Upper lobe of right lung (tissue), 1 donor: ENCODE data around the gene VASN. TPM values are rescaled to one million over a fixed set of nuclear protein-coding genes. Genes with fewer than 3 reads are reported as not detected.

Experiments used
- ATAC-seq: fragments of 200-7000 bp; cut with Tn5 transposase; one replicate; pipeline ENCODE4 v1.9.1; 2020; ENCODE audit warnings: mild to moderate bottlenecking, moderate library complexity
- DNase-seq: peaks from one replicate; pipeline ENCODE4 v3.0.0-alpha.2; 2020
- H3K27ac ChIP-seq: fragments of 200-600 bp; one replicate; pipeline ENCODE4 v1.8.0; 2022
- H3K27me3 ChIP-seq: fragments of 200-600 bp; one replicate; pipeline ENCODE4 v1.8.0; 2022; ENCODE audit warnings: mild to moderate bottlenecking
- H3K36me3 ChIP-seq: fragments of 200-600 bp; one replicate; pipeline ENCODE4 v1.8.0; 2022
- H3K4me1 ChIP-seq: fragments of 200-600 bp; one replicate; pipeline ENCODE4 v1.8.0; 2022
- H3K4me3 ChIP-seq: fragments of 200-600 bp; one replicate; pipeline ENCODE4 v1.8.0; 2022; ENCODE audit warnings: mild to moderate bottlenecking
- H3K9me3 ChIP-seq: fragments of 200-600 bp; one replicate; pipeline ENCODE4 v1.8.0; 2022
- intact Hi-C: fragments of 100-400 bp; cut with DNase I; formaldehyde crosslinking; loops from one replicate; pipeline ENCODE4 v1.11.0; 2022
- long read RNA-seq: library from polyadenylated mRNA; unstranded; transcript quantifications from one replicate; pipeline ENCODE4 v2.0.0, GENCODE V29; 2021
- total RNA-seq: library from RNA; stranded (reverse); fragmentation: NEBNext Ultra II Directional; extraction: Animal tissue kit (Norgen Biotek cat#: 25700); gene quantifications from one replicate; pipeline ENCODE4 v1.2.1, GENCODE V29; 2021
- TF ChIP-seq, protein P1 (sequence below): fragments of 200-600 bp; IDR thresholded peaks from one replicate; pipeline ENCODE4 v1.8.0; 2022; ENCODE audit warnings: antibody characterized with exemption
- donor health status: DM: no; HTN: yes; CAD: no; lungs with severe emphysema.

Gene VASN
- 20.3 TPM for total RNA-seq
- long read RNA-seq, transcript VASN-201 (2 exons, 2,806 nt), result major isoform, 71 of 115 reads
- long read RNA-seq, partial matches to known transcripts, result 40 of 115 reads
- long read RNA-seq, other reads (novel, unspliced or antisense), result 4 of 115 reads

DNA sequence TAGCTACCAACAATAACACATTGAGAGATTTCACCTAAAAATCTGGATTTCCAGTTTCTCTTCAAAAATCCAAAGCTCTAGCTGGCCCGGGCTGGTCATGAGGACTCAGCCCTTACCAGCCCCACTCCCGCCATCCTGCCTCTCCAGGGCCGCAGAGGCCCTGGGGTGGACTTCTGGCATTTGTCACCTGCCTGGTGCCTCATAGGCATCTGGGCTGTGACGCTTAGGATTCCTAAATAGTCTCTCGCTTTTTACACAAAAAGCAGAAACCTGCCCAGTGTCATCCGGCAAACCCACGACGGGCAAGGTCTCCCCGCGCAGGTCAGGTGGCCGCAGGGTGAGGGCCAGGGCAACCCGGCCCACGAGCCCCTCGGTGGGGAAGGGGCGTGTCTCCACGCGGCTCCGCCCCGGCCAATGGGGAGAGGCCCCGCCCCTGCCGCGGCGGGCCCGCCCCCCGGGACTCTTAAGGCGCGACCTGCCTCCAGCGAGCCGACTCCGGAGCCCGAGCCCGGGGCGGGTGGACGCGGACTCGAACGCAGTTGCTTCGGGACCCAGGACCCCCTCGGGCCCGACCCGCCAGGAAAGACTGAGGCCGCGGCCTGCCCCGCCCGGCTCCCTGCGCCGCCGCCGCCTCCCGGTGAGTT is at the start of gene VASN:
VASN (plus strand) TSS at position 492 of the 644 bp plus-strand sequence. CDS start 9,030 bp downstream, outside the sequence.
- peak within 1 kb of the TSS; percentile 75 for H3K4me3 ChIP-seq
- peak; percentile 78 for ATAC-seq
- no peaks in the 10 kb centered on the region for H3K27me3 ChIP-seq
- H3K4me1 ChIP-seq, result peaks cover 70% of the 10 kb centered on the region
- no peaks in the 10 kb centered on the region for H3K36me3 ChIP-seq
- TF ChIP-seq, protein P1, sequence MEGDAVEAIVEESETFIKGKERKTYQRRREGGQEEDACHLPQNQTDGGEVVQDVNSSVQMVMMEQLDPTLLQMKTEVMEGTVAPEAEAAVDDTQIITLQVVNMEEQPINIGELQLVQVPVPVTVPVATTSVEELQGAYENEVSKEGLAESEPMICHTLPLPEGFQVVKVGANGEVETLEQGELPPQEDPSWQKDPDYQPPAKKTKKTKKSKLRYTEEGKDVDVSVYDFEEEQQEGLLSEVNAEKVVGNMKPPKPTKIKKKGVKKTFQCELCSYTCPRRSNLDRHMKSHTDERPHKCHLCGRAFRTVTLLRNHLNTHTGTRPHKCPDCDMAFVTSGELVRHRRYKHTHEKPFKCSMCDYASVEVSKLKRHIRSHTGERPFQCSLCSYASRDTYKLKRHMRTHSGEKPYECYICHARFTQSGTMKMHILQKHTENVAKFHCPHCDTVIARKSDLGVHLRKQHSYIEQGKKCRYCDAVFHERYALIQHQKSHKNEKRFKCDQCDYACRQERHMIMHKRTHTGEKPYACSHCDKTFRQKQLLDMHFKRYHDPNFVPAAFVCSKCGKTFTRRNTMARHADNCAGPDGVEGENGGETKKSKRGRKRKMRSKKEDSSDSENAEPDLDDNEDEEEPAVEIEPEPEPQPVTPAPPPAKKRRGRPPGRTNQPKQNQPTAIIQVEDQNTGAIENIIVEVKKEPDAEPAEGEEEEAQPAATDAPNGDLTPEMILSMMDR, result no peak
- intact Hi-C loops, result no loop called here
- DNase-seq, result peak; percentile 91
- H3K9me3 ChIP-seq, result no peaks in the 10 kb centered on the region
- peak within 1 kb of the TSS; percentile 82 for H3K27ac ChIP-seq

- Histone ChIP-seq H3K36me3 (no peaks in the 10 kb centered on the region), H3K4me3 (no peak overlapping the region), H3K4me1 (peaks cover 73% of the 10 kb centered on the region), H3K27me3 (no peaks in the 10 kb centered on the region), H3K9me3 (no peaks in the 10 kb centered on the region), H3K27ac (peak overlapping the region; percentile 83)
- intact Hi-C loops, result no loop called here
- DNase-seq (no peak), ATAC-seq (no peak)
- TF ChIP-seq, protein P1, result no peak
These were observed 49.3 kb upstream of the VASN start for GRCh38 chr16:4322121-4323052.

- no peaks in the 10 kb centered on the region for H3K9me3 ChIP-seq
- no peaks in the 10 kb centered on the region for H3K27me3 ChIP-seq
- peaks cover 70% of the 10 kb centered on the region for H3K4me1 ChIP-seq
- ATAC-seq, result peak; percentile 65
- no peak overlapping the region for H3K4me3 ChIP-seq
- H3K27ac ChIP-seq, result peak overlapping the region; percentile 83
- no peaks in the 10 kb centered on the region for H3K36me3 ChIP-seq
- TF ChIP-seq, protein P1, result no peak
- DNase-seq, result peak; percentile 78
- intact Hi-C loops, result no loop called here
These were observed 48.4 kb upstream of the VASN start for GRCh38 chr16:4323071-4323844.

DNA sequence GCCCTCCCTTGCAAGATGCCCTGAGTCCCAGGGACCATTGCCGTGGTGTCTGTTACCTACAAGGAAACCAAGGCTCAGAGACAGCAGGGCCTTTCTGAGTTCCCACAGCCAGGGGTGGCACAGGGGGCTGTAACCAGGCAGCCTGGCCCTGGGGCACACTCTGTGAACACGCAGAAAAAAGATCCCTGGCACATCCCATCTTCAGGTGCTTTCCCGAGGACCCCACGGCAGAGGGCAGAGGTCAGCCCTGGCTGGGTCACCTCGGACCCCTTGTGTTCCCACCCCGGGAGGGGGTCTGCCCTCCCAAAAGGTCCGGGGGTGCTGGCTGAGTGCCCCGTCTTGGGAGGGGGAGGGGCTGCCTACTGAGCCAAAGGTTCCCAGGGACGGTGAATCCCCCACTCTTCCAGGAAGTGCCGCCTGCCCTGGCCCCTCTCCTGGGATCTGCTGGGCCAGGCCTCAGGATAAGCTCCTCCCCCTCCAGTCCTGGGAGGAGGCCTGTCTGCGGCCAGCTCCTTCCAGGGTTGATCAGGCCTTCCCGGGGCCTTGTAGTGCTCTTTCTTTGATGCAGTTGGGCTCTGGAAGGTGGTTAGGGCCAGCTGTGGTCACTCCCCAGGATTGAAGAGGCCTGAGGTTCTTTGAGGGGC is 47.7 kb upstream of the VASN start:
- TF ChIP-seq, protein P1, result no peak
- no peak overlapping the region for H3K4me3 ChIP-seq
- ATAC-seq (peak; percentile 56), DNase-seq (peak; percentile 81)
- no peaks in the 10 kb centered on the region for H3K36me3 ChIP-seq
- intact Hi-C loops, result no loop called here
- no peaks in the 10 kb centered on the region for H3K9me3 ChIP-seq
- peak overlapping the region; percentile 83 for H3K27ac ChIP-seq
- H3K27me3 ChIP-seq, result no peaks in the 10 kb centered on the region
- H3K4me1 ChIP-seq, result peaks cover 74% of the 10 kb centered on the region
